ENCODE measurements around the gene ATP2A1.

DNA sequence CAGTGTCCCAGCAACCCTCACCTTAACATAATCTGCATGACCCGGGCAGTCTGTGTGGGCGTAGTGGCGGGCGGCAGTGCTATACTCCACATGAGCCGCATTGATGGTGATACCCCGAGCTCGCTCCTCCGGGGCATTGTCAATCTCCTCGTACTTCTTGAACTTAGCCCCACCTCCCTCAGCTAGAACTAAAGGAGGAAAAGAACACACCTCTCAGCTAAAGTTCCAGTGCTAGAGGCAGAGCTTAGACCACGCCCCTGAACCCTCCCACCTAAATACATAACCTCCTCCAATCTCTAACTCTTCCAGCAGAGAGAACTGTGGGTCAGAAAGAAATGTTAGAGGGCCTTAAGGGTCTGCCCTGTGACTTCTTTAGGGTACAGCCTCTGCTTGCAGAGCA lies 33.0 kb upstream of the ATP2A1 start:
- TF ChIP-seq POLR2A (IDR thresholded peaks at IDR 0.05; ENCODE audit: extremely low read depth, insufficient read length) (no peak), MYC (IDR thresholded peaks at IDR 0.05; ENCODE audit: low read depth, low read length) (no peak)
- TF ChIP-seq, protein P1, sequence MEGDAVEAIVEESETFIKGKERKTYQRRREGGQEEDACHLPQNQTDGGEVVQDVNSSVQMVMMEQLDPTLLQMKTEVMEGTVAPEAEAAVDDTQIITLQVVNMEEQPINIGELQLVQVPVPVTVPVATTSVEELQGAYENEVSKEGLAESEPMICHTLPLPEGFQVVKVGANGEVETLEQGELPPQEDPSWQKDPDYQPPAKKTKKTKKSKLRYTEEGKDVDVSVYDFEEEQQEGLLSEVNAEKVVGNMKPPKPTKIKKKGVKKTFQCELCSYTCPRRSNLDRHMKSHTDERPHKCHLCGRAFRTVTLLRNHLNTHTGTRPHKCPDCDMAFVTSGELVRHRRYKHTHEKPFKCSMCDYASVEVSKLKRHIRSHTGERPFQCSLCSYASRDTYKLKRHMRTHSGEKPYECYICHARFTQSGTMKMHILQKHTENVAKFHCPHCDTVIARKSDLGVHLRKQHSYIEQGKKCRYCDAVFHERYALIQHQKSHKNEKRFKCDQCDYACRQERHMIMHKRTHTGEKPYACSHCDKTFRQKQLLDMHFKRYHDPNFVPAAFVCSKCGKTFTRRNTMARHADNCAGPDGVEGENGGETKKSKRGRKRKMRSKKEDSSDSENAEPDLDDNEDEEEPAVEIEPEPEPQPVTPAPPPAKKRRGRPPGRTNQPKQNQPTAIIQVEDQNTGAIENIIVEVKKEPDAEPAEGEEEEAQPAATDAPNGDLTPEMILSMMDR (IDR thresholded peaks at IDR 0.05; ENCODE audit: low read depth, low read length) = no peak
- TF ChIP-seq, protein P2, sequence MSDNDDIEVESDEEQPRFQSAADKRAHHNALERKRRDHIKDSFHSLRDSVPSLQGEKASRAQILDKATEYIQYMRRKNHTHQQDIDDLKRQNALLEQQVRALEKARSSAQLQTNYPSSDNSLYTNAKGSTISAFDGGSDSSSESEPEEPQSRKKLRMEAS (IDR thresholded peaks at IDR 0.05; ENCODE audit: low read depth, low read length) = no peak
